Measurements from ENCODE around the gene ARID1B. TPM values are rescaled to one million over a fixed set of nuclear protein-coding genes. Genes with fewer than 3 reads are reported as not detected.
A peak's percentile ranks its signal among the peaks of the same experiment; 100 is the strongest.

ARID1B gene
- total RNA-seq, 1 experiment from 2014 or later = 91.7 TPM

GRCh38 chr6:156864557-156864956 is 87.4 kb downstream of the ARID1B start:
- ATAC-seq (no peak), DNase-seq (ENCODE audit: low read depth, low spot score) (no peak)
- TF ChIP-seq POLR2AphosphoS5 (IDR thresholded peaks at IDR 0.05; ENCODE audit: low read depth, low read length) = no peak
- no peak for TF ChIP-seq REST (IDR thresholded peaks at IDR 0.05; ENCODE audit: insufficient read depth in 1 of 2, low read depth in 2 of 2, low read length in 1 of 2)
- no peak for TF ChIP-seq TCF7L2 (IDR thresholded peaks at IDR 0.05; ENCODE audit: low read depth, low read length)
- no peak for TF ChIP-seq CTCF (IDR thresholded peaks at IDR 0.05)
- no peak for TF ChIP-seq SIN3A (IDR thresholded peaks at IDR 0.05; ENCODE audit: borderline replicate concordance, insufficient read depth, low read depth, low read length)
- in situ Hi-C loops (cut with HindIII; ENCODE audit: low pct_unique_long_range_greater_than_20kb, low sequenced_read_pairs) (no loop called here), intact Hi-C loops (cut with micrococcal nuclease; ENCODE audit: unreplicated experiment) (no loop called here)
- Histone ChIP-seq H3K4me1 (ENCODE audit: control insufficient read depth, insufficient read depth, low read length) (peaks cover 21% of the 10 kb centered on the region), H3K27me3 (ENCODE audit: control insufficient read depth, insufficient read depth, low read length) (no peaks in the 10 kb centered on the region), H3K9me3 (ENCODE audit: control insufficient read depth, insufficient read depth, low read depth, low read length) (no peaks in the 10 kb centered on the region), H3K27ac (ENCODE audit: low read length) (no peak overlapping the region), H3K36me3 (ENCODE audit: control insufficient read depth, insufficient read depth, low read length) (no peaks in the 10 kb centered on the region), H3K4me3 (ENCODE audit: low read depth in 2 of 2, low read length in 2 of 2) (no peak overlapping the region)
- POLR2A ChIA-PET = no interaction called here
- CTCF ChIA-PET = no interaction called here
- BruUV-seq (replicated peaks) = no TSS peak

- ChIA-PET POLR2A (no interaction called here), CTCF (no interaction called here)
- intact Hi-C loops (cut with micrococcal nuclease; ENCODE audit: unreplicated experiment) (no loop called here), in situ Hi-C loops (cut with HindIII; ENCODE audit: low pct_unique_long_range_greater_than_20kb, low sequenced_read_pairs) (no loop called here)
- Histone ChIP-seq H3K4me3 (ENCODE audit: low read depth in 2 of 2, low read length in 2 of 2) (no peak overlapping the region), H3K4me1 (ENCODE audit: control insufficient read depth, insufficient read depth, low read length) (peaks cover 19% of the 10 kb centered on the region), H3K27ac (ENCODE audit: low read length) (peak overlapping the region; percentile 9; the same call in 1 of the 2 replicates), H3K27me3 (ENCODE audit: control insufficient read depth, insufficient read depth, low read length) (no peaks in the 10 kb centered on the region), H3K9me3 (ENCODE audit: control insufficient read depth, insufficient read depth, low read depth, low read length) (no peaks in the 10 kb centered on the region), H3K36me3 (ENCODE audit: control insufficient read depth, insufficient read depth, low read length) (no peaks in the 10 kb centered on the region)
- DNase-seq (ENCODE audit: low read depth, low spot score) (no peak), ATAC-seq (no peak)
- BruUV-seq (replicated peaks) = no TSS peak
- no peak for TF ChIP-seq TCF7L2 (IDR thresholded peaks at IDR 0.05; ENCODE audit: low read depth, low read length)
Measured at GRCh38 chr6:156865019-156865629, 87.9 kb downstream of the ARID1B start.

GRCh38 chr6:156866220-156867015 is 89.2 kb downstream of the ARID1B start:
- ChIA-PET POLR2A (no interaction called here), CTCF (no interaction called here)
- intact Hi-C loops (cut with micrococcal nuclease; ENCODE audit: unreplicated experiment) (no loop called here), in situ Hi-C loops (cut with HindIII; ENCODE audit: low pct_unique_long_range_greater_than_20kb, low sequenced_read_pairs) (no loop called here)
- Histone ChIP-seq H3K27ac (ENCODE audit: low read length) (no peak overlapping the region), H3K36me3 (ENCODE audit: control insufficient read depth, insufficient read depth, low read length) (no peaks in the 10 kb centered on the region), H3K4me3 (ENCODE audit: low read depth in 2 of 2, low read length in 2 of 2) (no peak overlapping the region), H3K9me3 (ENCODE audit: control insufficient read depth, insufficient read depth, low read depth, low read length) (no peaks in the 10 kb centered on the region), H3K4me1 (ENCODE audit: control insufficient read depth, insufficient read depth, low read length) (peaks cover 22% of the 10 kb centered on the region), H3K27me3 (ENCODE audit: control insufficient read depth, insufficient read depth, low read length) (no peaks in the 10 kb centered on the region)
- TF ChIP-seq POLR2AphosphoS5 (IDR thresholded peaks at IDR 0.05; ENCODE audit: low read depth, low read length) (no peak), TCF7L2 (IDR thresholded peaks at IDR 0.05; ENCODE audit: low read depth, low read length) (no peak), CTCF (IDR thresholded peaks at IDR 0.05) (peak; percentile 33; the same call in 1 of the 2 replicates)
- BruUV-seq (replicated peaks) = no TSS peak
- ATAC-seq = peak; percentile 85
- DNase-seq (ENCODE audit: low read depth, low spot score) = no peak
